Neuronal stem cell (in vitro differentiated cells): ENCODE data around the gene ZSWIM5.

Source experiments
- DNase-seq: peaks from one replicate; pipeline ENCODE4 v3.0.0-alpha.2; 2013; ENCODE audit warnings: low spot score
- H2AFZ ChIP-seq: one replicate; pipeline ENCODE4 v1.6.1; 2013; ENCODE audit warnings: mild to moderate bottlenecking, low read length, inconsistent platforms
- H2AK5ac ChIP-seq: 2 replicates; pipeline ENCODE4 v1.6.1; 2013; ENCODE audit warnings: low read depth, mild to moderate bottlenecking, inconsistent platforms, low read length, moderate library complexity, mixed read lengths
- H2BK120ac ChIP-seq: 2 replicates; pipeline ENCODE4 v1.6.1; 2013; ENCODE audit warnings: low read depth, mild to moderate bottlenecking, inconsistent platforms, low read length, moderate library complexity, mixed read lengths
- H2BK12ac ChIP-seq: one replicate; pipeline ENCODE4 v1.6.1; 2013; ENCODE audit warnings: low read length, inconsistent platforms
- H2BK15ac ChIP-seq: 2 replicates; pipeline ENCODE4 v1.6.1; 2013; ENCODE audit warnings: mild to moderate bottlenecking, low read length, inconsistent platforms, mixed read lengths
- H2BK5ac ChIP-seq: one replicate; pipeline ENCODE4 v1.6.1; 2013; ENCODE audit warnings: inconsistent platforms, mild to moderate bottlenecking, low read length, moderate library complexity
- H3K14ac ChIP-seq: one replicate; pipeline ENCODE4 v1.6.1; 2013; ENCODE audit warnings: low read length, inconsistent platforms
- H3K18ac ChIP-seq: 2 replicates; pipeline ENCODE4 v1.6.1; 2013; ENCODE audit warnings: low read length, inconsistent platforms
- H3K23ac ChIP-seq: 2 replicates; pipeline ENCODE4 v1.6.1; 2013; ENCODE audit warnings: low read depth, mild to moderate bottlenecking, mixed read lengths, low read length, inconsistent platforms; ENCODE audit not compliant: poor library complexity
- H3K27ac ChIP-seq: replicated peaks from 3 replicates; pipeline ENCODE4 v1.5.1; 2013; ENCODE audit warnings: low read length, inconsistent platforms
- H3K27me3 ChIP-seq, 3 experiments: 2 replicates each; pipeline ENCODE4 v1.6.1; 2013; ENCODE audit warnings: low read length in 3 of 3, mild to moderate bottlenecking in 2 of 3, inconsistent platforms in 1 of 3, low read depth in 1 of 3, mixed read lengths in 1 of 3, moderate library complexity in 1 of 3; ENCODE audit not compliant: control insufficient read depth in 3 of 3, insufficient read depth in 3 of 3
- H3K36me3 ChIP-seq, 2 donors: replicated peaks in 1 of 2; 2 replicates each; pipeline ENCODE4 v1.6.1; 2013; ENCODE audit warnings: low read length in 2 of 2; ENCODE audit not compliant: control insufficient read depth in 2 of 2, insufficient read depth in 2 of 2
- H3K4ac ChIP-seq: 2 replicates; pipeline ENCODE4 v1.6.1; 2013; ENCODE audit warnings: inconsistent platforms, mild to moderate bottlenecking, low read length, moderate library complexity
- H3K4me1 ChIP-seq, 2 donors: 1 replicate in 1 of 2; 2 replicates in 1 of 2; pipeline ENCODE4 v1.6.1; 2013; ENCODE audit warnings: low read length in 2 of 2, low read depth in 1 of 2; ENCODE audit not compliant: control insufficient read depth in 2 of 2, insufficient read depth in 1 of 2
- H3K4me2 ChIP-seq: one replicate; pipeline ENCODE4 v1.6.1; 2013; ENCODE audit warnings: mild to moderate bottlenecking, low read length, inconsistent platforms; ENCODE audit not compliant: insufficient read depth, poor library complexity, severe bottlenecking
- H3K4me3 ChIP-seq, 2 donors: 2 replicates each; pipeline ENCODE4 v1.5.1; 2013; ENCODE audit warnings: low read length in 2 of 2, mild to moderate bottlenecking in 2 of 2, inconsistent platforms in 1 of 2, moderate library complexity in 1 of 2
- H3K79me1 ChIP-seq: one replicate; pipeline ENCODE4 v1.6.1; 2013; ENCODE audit warnings: low read depth, mild to moderate bottlenecking, inconsistent platforms, low read length, moderate library complexity
- H3K9ac ChIP-seq: one replicate; pipeline ENCODE4 v1.6.1; 2013; ENCODE audit warnings: mild to moderate bottlenecking, low read depth, low read length, inconsistent platforms; ENCODE audit not compliant: poor library complexity
- H3K9me3 ChIP-seq, 2 donors: replicated peaks in 1 of 2; 2 replicates each; pipeline versions ENCODE3 to v1.6.1; 2013; ENCODE audit warnings: low read length in 2 of 2, mild to moderate bottlenecking in 2 of 2, inconsistent platforms in 1 of 2, low read depth in 1 of 2, mixed read lengths in 1 of 2, moderate library complexity in 1 of 2; ENCODE audit not compliant: control insufficient read depth in 2 of 2, insufficient read depth in 1 of 2
- H4K8ac ChIP-seq: one replicate; pipeline ENCODE4 v1.6.1; 2013; ENCODE audit warnings: low read depth, mild to moderate bottlenecking, inconsistent platforms, low read length, moderate library complexity
- H4K91ac ChIP-seq: one replicate; pipeline ENCODE4 v1.6.1; 2013; ENCODE audit warnings: low read length, low read depth, mild to moderate bottlenecking, inconsistent platforms; ENCODE audit not compliant: poor library complexity
- WGBS, 2 donors: extraction: QIAGEN DNeasy Blood & Tissue Kit; methylation state at CpG; one replicate each; pipeline ENCODE4 v1.1.7; 2013; ENCODE audit warnings: missing lambda C conversion rate in 2 of 2, mixed read lengths in 1 of 2; ENCODE audit not compliant: insufficient read length in 2 of 2, insufficient replicate concordance in 1 of 2; ENCODE audit errors: extremely low coverage in 2 of 2; 5-methylcytosine and 5-hydroxymethylcytosine counted together

ZSWIM5 gene

DNA sequence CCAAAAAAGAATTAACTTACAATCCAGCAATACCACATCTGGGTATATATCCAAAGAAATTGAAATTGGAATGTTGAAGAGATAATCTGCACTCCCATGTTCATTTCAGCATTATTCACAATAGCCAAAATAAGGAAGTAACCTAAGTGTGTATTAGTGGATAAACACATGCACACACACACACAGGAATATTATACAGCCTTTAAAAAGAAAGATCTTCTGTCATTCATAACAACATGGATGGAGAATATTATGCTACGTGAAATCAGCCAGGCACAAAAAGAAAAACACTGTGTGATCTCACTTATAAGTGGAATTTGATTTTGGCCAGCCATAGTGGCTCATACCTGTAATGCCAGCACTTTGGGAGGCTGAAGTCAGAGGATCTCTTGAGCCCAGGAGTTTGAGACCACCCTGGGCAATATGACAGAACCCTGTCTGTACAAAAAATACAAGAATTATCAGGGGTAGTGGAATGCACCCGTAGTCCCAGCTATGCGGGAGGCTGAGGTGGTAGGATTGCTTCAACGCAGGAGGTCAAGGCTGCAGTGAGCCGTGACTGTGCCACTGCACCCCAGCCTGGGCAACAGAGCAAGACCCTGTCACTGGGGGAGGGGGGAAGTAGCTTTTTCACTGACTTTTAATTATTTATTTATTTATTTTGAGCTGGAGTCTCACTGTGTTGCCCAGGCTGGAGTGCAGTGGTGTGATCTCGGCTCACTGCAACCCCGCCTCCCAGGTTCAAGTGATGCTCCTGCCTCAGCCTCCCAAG lies 210.8 kb downstream of the ZSWIM5 start:
- no peak overlapping the region for H3K4ac ChIP-seq
- WGBS, 2 donors: no CpG with 5 or more reads among the region's 7 CpGs

DNA sequence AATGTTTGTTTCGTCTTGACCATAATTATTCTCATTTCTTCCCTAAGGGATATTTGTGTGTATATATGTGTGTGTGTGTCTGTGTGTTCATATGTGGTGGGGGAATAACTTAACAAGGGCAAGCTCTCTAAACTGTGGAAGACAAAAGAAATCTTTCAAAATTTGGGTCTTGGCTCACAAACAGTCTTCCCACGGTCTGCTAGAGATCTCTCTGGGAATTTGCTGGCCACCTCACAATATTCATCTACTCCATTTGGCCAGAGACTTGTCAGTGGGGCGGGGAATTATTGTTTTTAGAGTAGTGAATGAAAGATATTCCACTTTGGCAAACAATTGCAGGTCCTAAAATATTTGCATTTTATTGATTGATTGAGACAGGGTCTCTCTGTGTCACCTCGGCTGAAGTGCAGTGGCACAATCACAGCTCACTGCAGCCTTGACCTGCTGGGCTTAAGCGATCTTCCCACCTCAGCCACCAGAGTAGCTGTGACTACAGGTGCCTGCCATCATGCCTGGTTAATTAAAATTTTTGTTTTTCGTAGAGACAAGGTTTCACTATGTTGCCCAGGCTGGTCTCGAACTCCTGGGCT lies 212.0 kb downstream of the ZSWIM5 start:
- DNase-seq: no peak
- no peak overlapping the region for H2BK12ac ChIP-seq
- H3K9me3 ChIP-seq: no peaks in the 10 kb centered on the region
- H3K79me1 ChIP-seq: no peaks in the 10 kb centered on the region
- H2BK15ac ChIP-seq: no peak overlapping the region
- H3K4me3 ChIP-seq: no peak overlapping the region
- no peaks in the 10 kb centered on the region for H3K36me3 ChIP-seq
- no peak overlapping the region for H4K8ac ChIP-seq
- no peak overlapping the region for H3K27ac ChIP-seq
- H2BK5ac ChIP-seq: no peak overlapping the region
- H3K4me2 ChIP-seq: no peak overlapping the region
- no peaks in the 10 kb centered on the region for H3K4me1 ChIP-seq
- no peak overlapping the region for H3K9ac ChIP-seq
- H3K18ac ChIP-seq: no peak overlapping the region
- H3K27me3 ChIP-seq: no peaks in the 10 kb centered on the region
- whole genome bisulfite sequencing, 2 donors: no CpG with 5 or more reads among the region's 7 CpGs
- H2AK5ac ChIP-seq: no peak overlapping the region
- H3K14ac ChIP-seq: no peak overlapping the region
- H2AFZ ChIP-seq: no peak overlapping the region
- no peak overlapping the region for H4K91ac ChIP-seq
- H2BK120ac ChIP-seq: no peak overlapping the region
- no peak overlapping the region for H3K23ac ChIP-seq
- no peak overlapping the region for H3K4ac ChIP-seq

More for the DNA sequence above, 210.8 kb downstream of the ZSWIM5 start:
- Histone ChIP-seq H3K18ac (no peak overlapping the region), H2BK15ac (no peak overlapping the region), H3K14ac (no peak overlapping the region), H4K8ac (no peak overlapping the region), H2BK120ac (no peak overlapping the region), H2BK5ac (no peak overlapping the region), H3K36me3 (no peaks in the 10 kb centered on the region), H3K4me2 (no peak overlapping the region), H4K91ac (no peak overlapping the region), H3K4me3 (no peak overlapping the region), H2AFZ (no peak overlapping the region), H3K27ac (no peak overlapping the region), H3K9me3 (no peaks in the 10 kb centered on the region), H2BK12ac (no peak overlapping the region), H3K79me1 (no peaks in the 10 kb centered on the region), H3K23ac (no peak overlapping the region), H3K27me3 (no peaks in the 10 kb centered on the region), H2AK5ac (no peak overlapping the region), H3K9ac (no peak overlapping the region), H3K4me1 (no peaks in the 10 kb centered on the region)
- DNase-seq: no peak

DNA sequence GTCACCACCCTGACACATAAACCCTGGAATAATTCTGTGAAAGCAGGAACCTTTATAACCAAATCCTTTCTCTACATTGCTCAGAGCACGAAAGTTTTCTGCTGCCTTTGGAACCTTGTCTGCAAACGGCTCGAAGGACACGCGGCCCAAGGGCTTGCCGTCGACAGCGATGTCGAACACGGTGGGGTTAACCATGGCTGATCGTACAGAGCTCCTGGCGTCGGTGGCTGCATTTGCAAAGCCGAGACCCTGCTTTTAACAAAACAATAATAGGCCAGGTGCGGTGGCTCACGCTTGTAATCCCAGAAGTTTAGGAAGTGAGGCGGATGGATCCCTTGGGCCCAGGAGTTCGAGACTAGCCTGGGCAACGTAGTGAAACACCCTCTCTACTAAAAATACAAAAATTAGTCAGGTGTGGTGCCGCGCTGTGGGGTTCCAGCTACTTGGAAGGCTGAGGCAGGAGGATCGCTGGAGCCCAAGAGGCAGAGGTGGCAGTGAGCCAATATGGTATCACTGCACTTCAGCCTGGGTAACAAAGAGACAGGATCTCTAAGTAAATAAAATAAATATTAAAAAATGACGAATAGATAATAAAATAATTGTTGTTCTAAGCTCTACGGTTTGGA lies 217.8 kb downstream of the ZSWIM5 start:
- Histone ChIP-seq H3K23ac (no peak overlapping the region), H2BK15ac (no peak overlapping the region), H2BK12ac (no peak overlapping the region), H3K4ac (no peak overlapping the region), H3K4me3 (no peak overlapping the region), H2BK5ac (no peak overlapping the region), H3K27ac (no peak overlapping the region), H3K14ac (no peak overlapping the region), H3K4me1 (peaks cover 4 to 6% of the 10 kb centered on the region in 2 donors), H3K4me2 (no peak overlapping the region), H4K91ac (no peak overlapping the region), H3K9me3 (no peaks in the 10 kb centered on the region), H3K27me3 (no peaks in the 10 kb centered on the region), H3K9ac (no peak overlapping the region), H2AK5ac (no peak overlapping the region), H3K18ac (no peak overlapping the region), H2AFZ (peak overlapping the region; percentile 13), H4K8ac (no peak overlapping the region), H3K36me3 (no peaks in the 10 kb centered on the region), H2BK120ac (no peak overlapping the region), H3K79me1 (peaks cover 4% of the 10 kb centered on the region)
- no peak for DNase-seq
- WGBS, 2 donors: no CpG with 5 or more reads among the region's 24 CpGs

DNA sequence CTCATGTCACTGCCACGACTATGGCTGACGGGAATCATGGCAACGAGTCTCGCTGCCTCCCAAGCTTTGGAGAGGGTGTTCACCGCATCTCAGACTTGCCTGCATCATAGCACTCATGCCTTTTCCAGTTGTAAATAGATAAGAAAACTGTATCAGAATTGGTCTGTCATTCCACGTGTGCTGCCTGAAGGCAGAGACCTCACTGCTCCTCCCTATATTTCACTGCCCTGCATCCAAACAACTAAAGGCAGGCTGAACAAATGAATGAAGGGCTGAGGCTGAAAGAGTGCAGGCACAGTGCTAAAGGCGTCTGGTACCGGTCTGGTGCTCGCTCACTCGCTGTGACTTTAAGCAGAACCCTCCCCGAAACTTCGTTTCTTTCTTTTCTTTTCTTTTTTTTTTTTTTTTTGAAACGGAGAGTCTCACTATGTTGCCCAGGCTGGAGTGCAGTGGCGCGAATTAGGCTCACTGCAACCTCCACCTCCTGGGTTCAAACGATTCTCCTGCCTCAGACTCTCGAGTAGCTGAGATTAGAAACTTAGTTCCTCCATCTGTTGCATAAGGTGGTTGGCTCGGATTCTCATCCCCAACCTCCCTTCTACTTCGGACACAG lies 220.6 kb downstream of the ZSWIM5 start:
- peak overlapping the region; percentile 88 for H2AFZ ChIP-seq
- peaks cover 4 to 6% of the 10 kb centered on the region in 2 donors for H3K4me1 ChIP-seq
- H2BK15ac ChIP-seq: no peak overlapping the region
- no peak overlapping the region for H2BK12ac ChIP-seq
- no peak overlapping the region for H2BK120ac ChIP-seq
- peak overlapping the region; percentile 95 for H3K4me2 ChIP-seq
- H3K9ac ChIP-seq: peak overlapping the region; percentile 97
- no peak overlapping the region for H4K91ac ChIP-seq
- peak overlapping the region; percentile 86 to 94 for H3K4me3 ChIP-seq
- H3K79me1 ChIP-seq: peaks cover 4% of the 10 kb centered on the region
- no peak overlapping the region for H2AK5ac ChIP-seq
- peak overlapping the region; percentile 87 for H3K23ac ChIP-seq
- no peak for DNase-seq
- peaks cover 0 to 5% of the 10 kb centered on the region in 2 donors for H3K36me3 ChIP-seq
- no peaks in the 10 kb centered on the region for H3K9me3 ChIP-seq
- no CpG with 5 or more reads among the region's 19 CpGs for WGBS, 2 donors
- no peak overlapping the region for H3K18ac ChIP-seq
- H3K27ac ChIP-seq: no peak overlapping the region
- H3K14ac ChIP-seq: peak overlapping the region; percentile 40
- no peak overlapping the region for H2BK5ac ChIP-seq
- no peak overlapping the region for H4K8ac ChIP-seq
- no peak overlapping the region for H3K4ac ChIP-seq
- H3K27me3 ChIP-seq: no peaks in the 10 kb centered on the region
